Thyroid gland (tissue), 4 donors: ENCODE results near the gene SF3B5.

Experiments
- POLR2A ChIP-seq, 2 donors: fragments of 450-650 bp; IDR thresholded peaks; one replicate each; pipeline ENCODE4 v1.6.1; 2017; ENCODE audit warnings: antibody characterized with exemption in 2 of 2, mild to moderate bottlenecking in 2 of 2, moderate library complexity in 1 of 2
- TF ChIP-seq, protein P1 (sequence below), 6 experiments: fragments of 200-600 bp in 3 of 6; fragments of 450-650 bp in 3 of 6; sonication (generic) in 3 of 6; IDR thresholded peaks; one replicate each; pipeline ENCODE4 v1.5.1; 2016 to 2019; ENCODE audit warnings: antibody characterized with exemption in 6 of 6, mild to moderate bottlenecking in 2 of 6, inconsistent platforms in 1 of 6, moderate library complexity in 1 of 6

DNA sequence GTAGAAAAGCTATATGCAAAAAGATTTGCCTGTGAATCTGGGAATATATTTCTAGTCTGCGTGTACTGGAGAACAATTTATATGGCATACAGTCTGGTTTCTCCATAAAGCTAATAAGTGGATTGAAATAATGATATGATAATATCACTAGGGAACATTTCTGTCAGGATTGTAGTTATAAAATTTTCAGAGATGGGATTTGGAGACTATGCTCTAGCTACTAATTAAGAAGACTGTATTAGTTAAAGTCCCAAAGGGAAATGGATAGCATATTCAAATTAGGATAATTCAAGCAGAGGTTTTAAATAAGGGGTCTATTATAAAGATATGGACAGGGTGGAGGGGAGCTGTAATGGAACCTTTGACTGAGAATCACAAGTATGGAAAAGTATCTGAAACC lies 47.7 kb upstream of the SF3B5 start:
- TF ChIP-seq, protein P1, sequence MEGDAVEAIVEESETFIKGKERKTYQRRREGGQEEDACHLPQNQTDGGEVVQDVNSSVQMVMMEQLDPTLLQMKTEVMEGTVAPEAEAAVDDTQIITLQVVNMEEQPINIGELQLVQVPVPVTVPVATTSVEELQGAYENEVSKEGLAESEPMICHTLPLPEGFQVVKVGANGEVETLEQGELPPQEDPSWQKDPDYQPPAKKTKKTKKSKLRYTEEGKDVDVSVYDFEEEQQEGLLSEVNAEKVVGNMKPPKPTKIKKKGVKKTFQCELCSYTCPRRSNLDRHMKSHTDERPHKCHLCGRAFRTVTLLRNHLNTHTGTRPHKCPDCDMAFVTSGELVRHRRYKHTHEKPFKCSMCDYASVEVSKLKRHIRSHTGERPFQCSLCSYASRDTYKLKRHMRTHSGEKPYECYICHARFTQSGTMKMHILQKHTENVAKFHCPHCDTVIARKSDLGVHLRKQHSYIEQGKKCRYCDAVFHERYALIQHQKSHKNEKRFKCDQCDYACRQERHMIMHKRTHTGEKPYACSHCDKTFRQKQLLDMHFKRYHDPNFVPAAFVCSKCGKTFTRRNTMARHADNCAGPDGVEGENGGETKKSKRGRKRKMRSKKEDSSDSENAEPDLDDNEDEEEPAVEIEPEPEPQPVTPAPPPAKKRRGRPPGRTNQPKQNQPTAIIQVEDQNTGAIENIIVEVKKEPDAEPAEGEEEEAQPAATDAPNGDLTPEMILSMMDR (IDR thresholded peaks at IDR 0.05), result no peak
- TF ChIP-seq POLR2A (IDR thresholded peaks at IDR 0.05), result no peak
